HepG2 (cell line): ENCODE measurements around the gene HECTD1.

Experiments used
- CEBPB ChIP-seq: IDR thresholded peaks from 2 replicates; pipeline ENCODE4 v1.6.1; 2011; ENCODE audit warnings: low read depth, low read length, improper control_type of control experiment, borderline replicate concordance
- CENPBD1 ChIP-seq: sonication (generic); formaldehyde crosslinking; IDR thresholded peaks from 2 replicates; pipeline ENCODE4 v1.8.0; 2022; ENCODE audit warnings: missing genetic modification reagents, low read depth, mild to moderate bottlenecking, borderline replicate concordance
- CTCF ChIP-seq: sonication (generic); formaldehyde crosslinking; IDR thresholded peaks from 2 replicates; pipeline ENCODE4 v1.5.0; 2020; ENCODE audit warnings: mild to moderate bottlenecking, missing genetic modification reagents, moderate library complexity
- HNRNPL ChIP-seq: fragments of 200-400 bp; formaldehyde crosslinking; IDR thresholded peaks from 2 replicates; pipeline ENCODE4 v1.6.1; 2017; ENCODE audit warnings: mild to moderate bottlenecking, low read depth, low read length
- JUN ChIP-seq: sonication (generic); formaldehyde crosslinking; IDR thresholded peaks from 2 replicates; pipeline ENCODE4 v1.4.0; 2020; ENCODE audit warnings: mild to moderate bottlenecking, missing genetic modification reagents
- MTF2 ChIP-seq: sonication (generic); formaldehyde crosslinking; IDR thresholded peaks from 2 replicates; pipeline ENCODE4 v1.5.0; 2020; ENCODE audit warnings: missing genetic modification reagents, borderline replicate concordance
- ZNF296 ChIP-seq: sonication (generic); formaldehyde crosslinking; conservative IDR thresholded peaks from 2 replicates; pipeline ENCODE4 v1.5.0; 2020; ENCODE audit warnings: mild to moderate bottlenecking, missing genetic modification reagents
- ZNF660 ChIP-seq: sonication (generic); formaldehyde crosslinking; IDR thresholded peaks from 2 replicates; pipeline ENCODE4 v1.5.1; 2020; ENCODE audit warnings: mild to moderate bottlenecking, low read depth, missing genetic modification reagents, borderline replicate concordance
- ZNF724P ChIP-seq: sonication (generic); formaldehyde crosslinking; IDR thresholded peaks from 2 replicates; pipeline ENCODE4 v1.8.0; 2022; ENCODE audit warnings: missing genetic modification reagents, borderline replicate concordance
- TF ChIP-seq, protein P1 (sequence below): sonication (generic); formaldehyde crosslinking; IDR thresholded peaks from 2 replicates; pipeline ENCODE4 v1.4.0; 2020; ENCODE audit warnings: missing genetic modification reagents
- TF ChIP-seq, protein P2 (sequence below): sonication (generic); formaldehyde crosslinking; IDR thresholded peaks from 2 replicates; pipeline ENCODE4 v1.8.0; 2022; ENCODE audit warnings: missing genetic modification reagents, mild to moderate bottlenecking, borderline replicate concordance

DNA sequence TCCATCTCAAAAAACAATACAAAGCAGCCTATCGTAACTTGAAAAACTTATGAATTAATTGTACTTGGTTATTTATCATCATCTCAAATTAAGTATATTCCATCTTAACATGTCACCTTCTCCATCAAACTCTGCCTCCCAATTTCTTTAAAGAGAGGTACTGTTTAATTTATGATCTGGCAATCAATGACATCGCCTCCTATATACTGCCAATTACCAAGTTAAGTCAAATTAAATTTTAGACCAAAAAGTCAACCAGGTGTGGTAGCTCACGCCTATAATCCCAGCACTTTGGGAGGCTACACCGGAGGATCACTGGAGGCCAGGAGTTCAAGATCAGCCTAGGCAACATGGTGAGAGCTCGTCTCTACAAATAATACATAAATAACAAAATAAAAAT, 37.7 kb downstream of the HECTD1 start:
- TF ChIP-seq HNRNPL (no peak), CTCF (CRISPR knock-in tag) (no peak), CEBPB (no peak), JUN (CRISPR knock-in tag) (no peak), MTF2 (no peak), CENPBD1 (CRISPR knock-in tag) (no peak), ZNF660 (CRISPR knock-in tag) (no peak), ZNF724P (CRISPR knock-in tag) (no peak), ZNF296 (CRISPR knock-in tag) (no peak)
- TF ChIP-seq, protein P1, sequence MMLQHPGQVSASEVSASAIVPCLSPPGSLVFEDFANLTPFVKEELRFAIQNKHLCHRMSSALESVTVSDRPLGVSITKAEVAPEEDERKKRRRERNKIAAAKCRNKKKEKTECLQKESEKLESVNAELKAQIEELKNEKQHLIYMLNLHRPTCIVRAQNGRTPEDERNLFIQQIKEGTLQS, result no peak
- TF ChIP-seq, protein P2, sequence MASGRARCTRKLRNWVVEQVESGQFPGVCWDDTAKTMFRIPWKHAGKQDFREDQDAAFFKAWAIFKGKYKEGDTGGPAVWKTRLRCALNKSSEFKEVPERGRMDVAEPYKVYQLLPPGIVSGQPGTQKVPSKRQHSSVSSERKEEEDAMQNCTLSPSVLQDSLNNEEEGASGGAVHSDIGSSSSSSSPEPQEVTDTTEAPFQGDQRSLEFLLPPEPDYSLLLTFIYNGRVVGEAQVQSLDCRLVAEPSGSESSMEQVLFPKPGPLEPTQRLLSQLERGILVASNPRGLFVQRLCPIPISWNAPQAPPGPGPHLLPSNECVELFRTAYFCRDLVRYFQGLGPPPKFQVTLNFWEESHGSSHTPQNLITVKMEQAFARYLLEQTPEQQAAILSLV (CRISPR knock-in tag), result no peak
